Measurements from ENCODE around the gene JPH4.
"Not testable (repeated sequence)": the region's sequence is repeated elsewhere in the genome, so short reads cannot be mapped to it uniquely, and the experiment has no call there.

The JPH4 gene

DNA sequence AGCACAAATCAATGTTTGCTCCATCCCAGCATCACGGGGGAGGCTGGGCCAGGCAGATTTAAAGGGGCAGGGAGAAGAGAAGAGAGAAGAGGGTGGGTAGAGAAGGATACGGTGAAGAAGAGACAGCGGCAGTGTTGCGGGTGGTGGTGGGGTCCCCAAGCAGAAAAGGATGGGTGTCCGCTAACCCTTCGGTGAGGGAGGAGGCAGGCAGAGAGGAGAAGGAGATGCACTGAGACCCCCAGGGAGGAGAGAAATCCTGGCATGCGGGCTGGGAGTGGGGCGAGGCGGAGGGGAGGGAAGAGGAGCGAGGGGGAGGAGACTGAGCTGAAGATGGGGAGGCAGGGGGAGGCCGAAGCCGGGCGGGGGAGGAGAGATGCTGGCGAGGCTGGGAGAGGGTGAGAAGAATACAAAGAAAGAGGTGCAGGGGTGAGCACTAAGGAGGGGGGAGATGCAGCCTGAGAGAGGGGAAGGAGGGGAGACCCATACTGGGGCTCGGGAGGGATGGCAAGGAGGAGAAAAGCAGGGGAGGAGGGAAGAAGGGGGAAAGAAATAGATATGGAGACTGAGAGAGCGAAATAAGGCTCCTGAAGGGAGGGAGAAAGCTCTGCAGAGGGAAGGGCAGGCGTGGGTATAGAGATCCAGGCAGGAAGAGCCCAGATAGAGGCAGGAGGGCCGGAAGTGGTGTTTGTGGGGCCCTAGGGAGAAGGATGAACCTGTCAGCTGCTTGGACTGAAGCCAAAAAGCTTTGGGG lies at the start of gene JPH4:
Gene JPH4, minus strand, starts transcription at position 231 of the 751 bp plus-strand sequence. CDS start 1,337 bp downstream, outside the sequence.
- no peak for DNase-seq (ENCODE audit: low spot score)

DNA sequence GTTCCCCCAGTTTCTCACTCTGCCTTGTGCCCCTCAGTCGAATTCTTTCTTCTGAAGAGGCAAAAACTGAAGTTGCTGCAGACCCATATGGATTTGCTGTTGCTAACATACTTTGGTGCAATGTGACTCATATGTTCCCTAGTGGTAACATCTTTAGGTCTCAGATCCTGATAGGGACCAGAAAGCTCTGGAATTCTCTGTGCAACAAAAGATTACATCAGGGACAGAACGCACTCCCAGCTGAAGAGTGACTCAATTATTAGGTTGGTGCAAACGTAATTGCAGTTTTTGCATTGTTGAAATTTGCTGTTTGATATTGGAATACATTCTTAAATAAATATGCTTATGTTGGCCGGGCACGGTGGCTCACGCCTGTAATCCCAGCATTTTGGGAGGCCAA lies 49.4 kb upstream of the JPH4 start:
- no peak for DNase-seq (ENCODE audit: low spot score)

GRCh38 chr14:23626946-23627345 lies 48.4 kb upstream of the JPH4 start:
- no peak for DNase-seq (ENCODE audit: low spot score)

DNA sequence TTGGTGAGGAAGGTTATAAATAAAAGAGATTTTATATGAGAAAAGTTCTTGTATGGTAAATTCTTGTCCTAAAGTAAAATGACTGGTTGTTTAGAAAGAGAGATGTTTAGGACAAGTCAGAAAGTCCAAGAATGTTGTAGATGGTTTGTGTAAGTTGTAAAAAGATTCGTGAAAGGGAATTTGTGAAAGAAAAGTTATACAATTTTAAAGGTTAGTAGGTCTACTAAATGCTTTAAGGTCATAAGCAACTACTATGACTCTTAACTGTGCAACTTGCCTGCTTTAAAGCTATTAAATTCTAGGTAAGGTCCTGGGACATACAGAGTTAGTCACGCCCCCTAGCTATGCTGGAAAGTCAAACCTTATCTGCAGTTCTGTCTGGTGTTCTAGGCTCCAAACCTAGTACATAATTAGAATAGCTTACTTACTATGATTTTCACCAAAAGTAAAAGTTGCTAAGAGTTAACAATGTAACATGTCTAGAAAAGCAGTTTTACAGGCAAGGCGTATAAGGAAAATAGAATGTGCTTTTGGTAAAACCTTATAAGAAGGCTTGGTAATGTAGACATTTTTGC lies 46.3 kb upstream of the JPH4 start:
- DNase-seq (ENCODE audit: low spot score), result no peak

GRCh38 chr14:23623962-23624361 lies 45.4 kb upstream of the JPH4 start:
- DNase-seq (ENCODE audit: low spot score), result no peak

DNA sequence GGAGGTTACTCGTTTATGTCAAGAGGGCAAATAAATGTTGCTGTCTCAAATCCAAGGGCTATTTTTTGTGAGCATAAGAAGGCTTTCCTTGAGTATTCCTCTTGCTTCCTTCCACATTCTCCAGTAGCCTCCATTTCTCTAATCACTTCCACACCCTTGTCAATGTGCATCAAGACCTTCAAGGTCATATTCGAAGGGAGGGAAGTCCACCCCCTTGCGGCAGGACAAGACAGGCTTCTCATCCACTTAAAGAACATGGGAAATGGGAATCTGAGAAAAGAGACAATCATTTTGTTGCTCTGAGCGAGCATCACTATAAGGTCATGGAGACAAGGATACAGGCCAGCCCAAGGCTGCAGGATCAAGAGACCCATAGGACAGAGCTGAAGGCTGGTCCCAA lies 44.4 kb upstream of the JPH4 start:
- no peak for DNase-seq (ENCODE audit: low spot score)

DNA sequence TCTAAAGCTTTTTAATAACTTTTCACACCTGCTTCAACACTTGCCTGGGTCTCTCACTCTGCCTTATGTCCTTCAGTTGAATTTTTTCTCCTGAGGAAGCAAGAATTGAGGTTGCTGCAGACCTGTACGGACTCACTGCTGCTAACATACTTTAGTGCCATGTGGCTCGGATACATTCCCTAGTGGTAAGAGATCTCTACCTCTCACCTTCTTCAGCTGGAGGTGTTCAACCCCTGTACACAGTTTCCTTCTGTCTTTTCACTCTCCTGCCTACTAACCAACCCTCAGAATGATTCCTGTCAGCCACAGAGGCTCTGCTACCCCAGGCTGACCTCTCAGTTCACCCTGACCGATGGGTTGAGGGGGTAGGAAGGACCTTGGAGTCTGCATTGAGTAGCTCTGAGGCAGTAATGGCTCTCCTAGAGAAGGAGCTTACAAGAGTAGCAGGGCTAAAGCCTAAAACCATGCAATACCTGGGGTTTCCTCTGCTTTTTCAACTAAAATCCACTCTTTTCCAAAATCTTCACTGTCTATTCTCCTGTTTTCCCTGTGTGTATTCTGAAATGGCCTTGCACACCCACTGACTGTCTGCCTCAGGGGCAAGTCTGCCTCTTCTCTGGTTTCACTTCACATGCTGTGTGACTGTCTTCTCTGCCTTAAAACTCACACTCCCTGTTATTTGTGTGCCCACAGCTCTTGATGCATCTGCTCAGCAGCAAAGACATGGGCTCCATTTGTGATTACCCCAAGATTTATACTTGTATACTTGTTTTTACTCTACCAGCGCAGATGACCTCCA lies 43.5 kb upstream of the JPH4 start:
- DNase-seq (ENCODE audit: low spot score), result no peak

DNA sequence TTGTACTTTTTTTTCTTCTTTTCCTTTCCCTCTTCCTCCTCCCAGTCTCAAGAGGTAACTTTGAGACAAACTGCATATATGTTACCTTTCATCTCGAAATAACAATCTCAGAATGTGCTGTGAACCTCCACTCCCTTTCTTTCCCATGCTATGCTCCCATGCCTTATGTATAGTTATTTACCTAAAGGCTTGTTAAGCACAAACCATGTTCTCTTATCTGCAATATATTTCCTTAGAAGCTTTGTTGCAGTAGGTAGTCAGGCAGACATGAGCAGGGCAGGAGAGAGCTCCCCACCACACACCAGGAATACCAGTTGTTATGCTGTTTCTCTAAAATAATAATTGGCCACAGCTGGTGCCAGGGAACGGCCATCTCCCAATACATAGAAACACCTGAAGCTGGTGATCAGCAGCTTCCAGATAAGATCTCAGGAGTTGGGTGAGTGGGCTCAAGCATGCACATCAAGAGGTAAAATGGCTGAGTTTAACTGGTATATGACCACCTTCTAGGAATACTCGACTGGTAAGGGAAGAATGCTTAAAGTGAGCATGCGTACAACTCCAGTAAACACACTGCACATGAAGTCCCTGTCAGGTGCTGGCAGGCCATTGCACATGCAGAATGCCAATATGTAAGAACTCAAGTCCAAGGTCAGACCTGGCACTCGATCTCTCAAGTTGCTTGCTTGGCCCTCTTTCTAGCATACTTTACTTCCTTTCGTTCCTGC lies 42.8 kb upstream of the JPH4 start:
- no peak for DNase-seq (ENCODE audit: low spot score)

GRCh38 chr14:23620177-23620702 lies 41.6 kb upstream of the JPH4 start:
- DNase-seq (ENCODE audit: low spot score), result no peak

DNA sequence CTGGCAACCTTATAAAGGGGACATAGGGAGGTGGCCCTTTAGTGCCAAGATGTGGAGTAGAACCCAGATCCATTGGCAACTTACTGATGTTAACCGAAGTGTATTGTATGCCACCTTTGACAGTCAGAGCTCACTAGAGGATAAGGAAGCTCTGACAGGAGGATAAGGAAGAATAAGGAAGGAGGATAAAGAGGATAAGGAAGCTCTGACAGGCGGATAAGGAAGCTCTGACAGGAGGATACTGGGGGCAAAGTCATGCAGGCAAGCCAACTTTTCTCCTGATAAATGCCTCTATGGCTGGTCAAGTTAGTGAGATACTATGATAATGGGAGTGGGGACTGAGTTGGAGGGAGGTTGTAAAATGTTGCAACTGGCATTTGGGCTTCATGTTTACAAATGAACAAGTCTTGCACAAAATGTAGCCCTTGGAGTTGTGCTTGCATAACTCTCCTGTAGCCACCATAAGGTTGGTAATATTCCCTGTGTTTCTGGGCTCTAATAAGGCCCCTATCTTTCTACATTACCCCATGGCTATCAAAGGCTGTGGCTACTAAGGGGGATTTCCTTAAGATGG lies 39.9 kb upstream of the JPH4 start:
- DNase-seq (ENCODE audit: low spot score), result no peak

DNA sequence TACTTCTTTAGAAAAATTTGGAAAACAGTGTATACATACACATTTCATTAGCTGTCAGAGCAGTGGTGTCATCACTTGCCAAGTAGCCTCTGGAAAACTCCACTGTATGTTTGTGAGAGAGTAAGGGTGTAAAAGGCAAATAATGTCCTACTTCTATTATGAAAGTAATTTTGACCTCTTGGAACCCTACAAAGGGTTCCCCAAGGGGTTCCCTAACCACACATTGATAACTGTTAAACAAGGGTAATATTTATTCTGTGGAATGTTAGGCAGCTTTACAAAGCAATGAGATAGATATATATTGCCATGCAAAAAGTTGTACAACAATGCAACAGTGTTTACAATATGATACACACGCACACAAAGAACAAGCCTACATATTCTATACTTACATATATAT lies 38.9 kb upstream of the JPH4 start:
- DNase-seq (ENCODE audit: low spot score), result no peak

- no peak for DNase-seq (ENCODE audit: low spot score)
Observed at GRCh38 chr14:23615856-23616255, 37.3 kb upstream of the JPH4 start.

DNA sequence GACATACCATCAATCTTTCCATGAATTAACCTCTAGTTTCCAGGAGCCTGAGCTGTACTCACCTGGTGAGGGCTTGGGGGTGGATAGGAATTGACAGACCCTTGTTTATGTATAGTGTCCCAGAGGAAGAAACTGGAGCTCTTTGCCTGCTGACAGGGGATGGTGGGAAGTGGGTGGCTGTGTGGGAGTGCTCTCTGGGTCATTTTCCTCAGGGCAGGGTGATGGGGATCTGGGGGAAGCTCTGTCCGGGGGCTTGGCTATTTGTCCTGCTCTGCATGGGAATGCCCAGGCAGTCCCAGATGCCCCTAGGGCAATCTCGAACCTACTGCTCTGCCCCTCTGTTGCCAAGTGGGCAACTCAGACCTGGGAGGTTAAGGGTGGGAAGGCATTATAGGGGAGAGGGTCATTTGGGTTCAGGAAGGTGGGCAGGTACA lies 35.8 kb upstream of the JPH4 start:
- no peak for DNase-seq (ENCODE audit: low spot score)

- no peak for DNase-seq (ENCODE audit: low spot score)
Observed at GRCh38 chr14:23613242-23614070, 34.9 kb upstream of the JPH4 start.

DNA sequence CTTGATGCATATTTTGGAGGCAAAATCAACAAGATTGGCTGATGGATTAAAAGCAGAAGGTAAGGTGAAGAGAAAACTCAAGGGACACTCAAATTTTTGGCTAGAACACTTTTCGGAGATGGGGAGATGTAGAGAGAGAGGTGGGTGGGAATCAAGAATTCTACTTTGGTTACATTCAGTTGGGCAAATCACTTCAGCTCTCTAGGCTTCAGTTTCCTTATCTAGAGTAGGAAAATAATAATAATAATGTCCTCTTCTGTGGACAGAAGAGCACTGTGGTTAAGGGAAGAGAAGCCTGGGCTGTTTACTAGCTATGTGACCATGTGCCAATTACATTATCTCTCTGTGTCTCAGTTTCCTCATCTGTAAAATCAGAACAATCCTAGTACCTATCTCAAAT lies 34.2 kb upstream of the JPH4 start:
- no peak for DNase-seq (ENCODE audit: low spot score)

- DNase-seq (ENCODE audit: low spot score), result no peak
Observed at GRCh38 chr14:23612354-23612732, 33.8 kb upstream of the JPH4 start.

- DNase-seq (ENCODE audit: low spot score), result no peak
Observed at GRCh38 chr14:23610815-23611289, 32.3 kb upstream of the JPH4 start.

- no peak for DNase-seq (ENCODE audit: low spot score)
Observed at GRCh38 chr14:23610090-23610814, 31.7 kb upstream of the JPH4 start.

DNA sequence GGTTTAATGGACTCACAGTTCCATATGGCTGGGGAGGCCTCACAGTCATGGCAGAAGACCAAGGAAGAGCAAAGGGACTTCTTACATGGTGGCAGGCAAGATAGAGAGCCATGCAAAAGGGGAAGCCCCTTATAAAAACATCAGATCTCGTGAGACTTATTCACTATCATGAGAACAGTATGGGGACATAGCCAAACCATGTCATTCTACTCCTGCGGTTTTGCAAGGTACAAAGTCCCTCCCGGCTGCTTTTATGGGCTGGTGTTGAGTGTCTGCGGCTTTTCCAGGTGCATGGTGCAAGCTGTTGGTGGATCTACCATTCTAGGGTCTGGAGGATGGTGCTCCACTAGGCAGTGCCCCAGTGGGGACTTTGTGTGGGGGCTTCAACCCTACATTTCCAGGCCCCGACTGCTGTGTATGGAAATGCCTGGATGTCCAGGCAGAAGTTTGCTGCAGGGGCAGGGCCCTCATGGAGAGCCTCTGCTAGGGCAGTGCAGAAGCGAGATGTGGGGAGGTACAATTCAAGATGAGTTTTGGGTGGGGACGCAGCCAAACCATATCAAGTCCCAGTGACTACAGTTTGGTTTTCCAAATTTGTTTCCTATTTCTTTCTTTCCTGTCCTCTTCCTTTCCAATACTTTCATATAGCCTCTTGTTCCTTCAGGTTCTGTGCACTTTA lies 31.0 kb upstream of the JPH4 start:
- not testable (repeated sequence) for DNase-seq (ENCODE audit: low spot score)

GRCh38 chr14:23609001-23609400 lies 30.4 kb upstream of the JPH4 start:
- no peak for DNase-seq (ENCODE audit: low spot score)

Measured in HuH-7 (cell line).